HG03565 (cell line): ENCODE measurements around the gene SNRNP48.

Source experiments
- ATAC-seq: cut with Tn5 transposase; IDR thresholded peaks from one replicate; pipeline ENCODE4 v1.9.1; 2021; ENCODE audit warnings: mild to moderate bottlenecking, moderate library complexity; ENCODE audit not compliant: unreplicated experiment

Gene SNRNP48

GRCh38 chr6:7559196-7559595 is 30.8 kb upstream of the SNRNP48 start:
- ATAC-seq = no peak

DNA sequence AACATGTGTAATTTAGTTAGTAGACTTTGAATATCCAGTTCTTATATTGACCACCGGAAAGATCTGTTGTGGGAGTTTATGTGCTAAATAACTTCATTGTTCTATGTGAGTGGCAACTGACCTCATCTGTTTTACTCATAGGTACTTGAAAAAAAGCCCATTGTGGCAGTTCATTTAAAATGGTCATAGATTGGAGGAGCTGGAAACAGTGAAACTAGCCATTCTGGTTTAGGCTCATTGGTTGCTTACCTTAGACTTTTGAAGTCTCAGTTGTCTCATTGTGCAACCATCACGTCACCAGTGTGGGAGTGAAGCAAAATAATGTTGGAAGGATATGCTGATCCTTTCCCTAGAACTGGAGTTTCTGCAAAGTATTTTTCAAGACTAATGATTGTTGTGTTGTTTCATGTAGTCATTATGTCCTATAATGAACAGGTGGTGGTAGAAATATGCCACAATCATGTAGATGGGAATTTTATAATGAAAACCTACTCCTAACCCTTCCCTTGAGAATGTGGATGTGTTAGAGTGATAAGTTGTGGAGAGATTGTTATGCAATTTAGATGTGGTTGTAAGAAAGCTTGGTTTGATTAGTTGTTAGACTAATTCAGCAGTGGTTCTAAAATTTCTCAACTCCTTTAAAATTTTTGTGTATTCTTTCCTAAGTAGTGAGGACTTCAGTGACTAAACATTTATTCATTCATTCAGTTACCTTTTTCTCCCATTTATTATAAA is 30.2 kb upstream of the SNRNP48 start:
- ATAC-seq = no peak

DNA sequence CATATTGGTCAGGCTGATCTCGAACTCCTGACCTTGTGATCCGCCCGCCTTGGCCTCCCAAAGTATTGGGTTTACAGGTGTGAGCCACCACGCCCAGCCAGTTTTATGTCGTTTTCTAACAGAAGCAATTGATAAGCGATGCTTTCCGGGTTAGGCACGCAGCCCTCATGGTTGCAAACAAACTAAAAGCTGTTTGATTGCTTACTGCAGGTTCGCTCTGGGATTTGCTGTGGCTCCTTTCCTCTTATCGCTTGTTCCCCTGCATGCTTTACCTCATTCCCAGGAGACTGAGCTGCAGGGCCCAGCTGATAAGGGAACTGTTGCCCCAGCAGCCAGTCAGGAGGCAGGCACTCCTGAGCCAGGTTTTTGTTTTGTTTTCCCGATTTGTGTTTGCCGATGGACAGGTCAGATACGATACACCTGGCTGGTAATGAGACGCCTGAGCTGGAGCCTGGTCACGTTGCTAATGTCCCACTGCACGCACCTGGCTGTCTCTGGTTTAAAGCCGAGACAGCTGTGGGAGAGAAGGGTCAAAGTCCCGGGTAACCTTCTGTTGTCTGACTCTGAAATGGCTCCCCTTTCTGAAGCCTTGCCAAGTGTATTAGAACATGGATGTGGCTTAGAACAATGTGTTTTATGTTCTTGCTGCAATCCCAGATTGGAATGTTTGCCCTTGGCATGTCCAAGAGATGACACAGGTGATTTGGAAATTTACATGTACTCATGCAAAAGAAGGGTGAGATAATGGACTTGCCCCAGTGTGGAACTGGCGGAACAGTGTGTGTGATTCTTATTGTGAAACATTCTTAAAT is 28.6 kb upstream of the SNRNP48 start:
- no peak for ATAC-seq

DNA sequence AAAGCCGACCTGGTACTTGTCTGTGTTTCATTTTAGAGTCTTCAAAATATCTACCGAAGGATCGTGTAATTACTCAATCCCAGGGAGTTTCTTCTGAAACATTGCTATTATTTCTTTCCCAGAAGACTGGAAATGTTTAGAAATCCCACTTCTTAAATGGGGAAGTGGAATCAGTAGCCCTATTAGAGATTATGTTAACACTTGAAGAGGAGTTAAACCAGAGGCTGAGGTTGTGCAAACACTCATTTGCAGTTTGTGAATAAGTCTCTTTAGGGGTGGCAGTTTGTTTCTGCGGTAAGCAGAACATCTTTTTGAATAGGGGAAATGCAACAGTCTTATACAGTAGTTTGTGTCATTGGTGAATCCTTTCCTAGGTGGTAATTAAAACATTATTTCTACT is 27.2 kb upstream of the SNRNP48 start:
- ATAC-seq = no peak

DNA sequence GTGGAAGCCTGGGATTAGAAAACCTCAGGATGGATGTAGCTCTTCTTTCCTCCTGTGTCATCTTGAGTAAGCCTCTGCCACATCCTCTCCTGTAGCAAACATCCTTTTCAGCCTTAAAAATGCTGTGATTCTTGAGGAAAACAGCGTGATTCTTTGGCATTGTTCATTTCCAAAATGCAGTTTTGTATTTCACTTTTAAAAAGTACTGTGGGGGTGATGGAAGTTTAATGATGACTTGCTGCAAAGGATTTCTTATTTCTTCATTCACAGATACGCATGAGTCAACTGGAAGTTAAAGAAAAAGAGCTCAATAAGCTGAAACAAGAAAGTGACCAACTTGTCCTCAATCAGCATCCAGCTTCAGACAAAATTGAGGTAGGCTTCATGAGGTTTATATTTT is 23.9 kb upstream of the SNRNP48 start:
- ATAC-seq = no peak

DNA sequence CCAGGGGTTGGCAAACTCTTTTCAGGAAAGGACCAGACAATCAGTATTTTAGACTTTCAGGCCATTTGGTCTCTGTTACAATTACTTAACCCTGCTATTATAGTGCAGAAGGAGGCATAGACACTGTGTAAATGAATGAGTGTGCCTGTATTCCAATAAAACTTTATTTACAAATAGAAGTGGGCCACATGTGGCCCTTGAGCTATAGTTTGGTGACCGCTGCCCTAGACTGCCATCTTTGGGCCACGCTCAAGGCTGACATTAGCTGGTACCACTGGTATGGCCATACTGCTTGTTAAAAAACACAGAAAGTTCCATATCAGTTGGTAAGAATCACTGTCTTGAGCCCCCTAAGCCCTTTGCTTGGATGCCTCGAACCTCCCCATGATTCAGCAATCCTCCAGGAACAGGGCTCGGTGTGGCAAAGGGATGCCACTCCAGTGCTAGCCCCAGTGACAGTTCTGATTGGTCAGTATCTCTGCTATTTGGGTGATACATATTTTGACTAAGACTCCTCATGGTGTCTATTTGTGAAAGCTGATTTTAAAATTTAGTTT is 23.3 kb upstream of the SNRNP48 start:
- ATAC-seq = no peak

- ATAC-seq = no peak
Measured at GRCh38 chr6:7568021-7568420, 22.0 kb upstream of the SNRNP48 start.

DNA sequence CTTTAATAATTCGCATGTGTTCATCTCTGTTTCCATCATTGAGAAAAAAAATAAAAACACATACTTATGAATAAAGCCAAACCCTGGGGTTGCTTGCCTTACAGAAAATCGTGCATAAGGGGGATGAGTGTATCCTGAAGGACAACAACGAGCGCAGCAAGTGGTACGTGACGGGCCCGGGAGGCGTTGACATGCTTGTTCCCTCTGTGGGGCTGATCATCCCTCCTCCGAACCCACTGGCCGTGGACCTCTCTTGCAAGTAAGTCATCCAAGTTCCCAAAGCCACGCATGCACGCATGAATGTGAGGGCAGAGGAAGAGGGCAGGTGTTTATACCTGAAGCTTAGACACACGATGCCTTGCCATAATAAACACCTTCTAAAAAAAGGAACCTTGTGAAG is 20.9 kb upstream of the SNRNP48 start:
- ATAC-seq = no peak

GRCh38 chr6:7572213-7572943 is 17.6 kb upstream of the SNRNP48 start:
- ATAC-seq = no peak

DNA sequence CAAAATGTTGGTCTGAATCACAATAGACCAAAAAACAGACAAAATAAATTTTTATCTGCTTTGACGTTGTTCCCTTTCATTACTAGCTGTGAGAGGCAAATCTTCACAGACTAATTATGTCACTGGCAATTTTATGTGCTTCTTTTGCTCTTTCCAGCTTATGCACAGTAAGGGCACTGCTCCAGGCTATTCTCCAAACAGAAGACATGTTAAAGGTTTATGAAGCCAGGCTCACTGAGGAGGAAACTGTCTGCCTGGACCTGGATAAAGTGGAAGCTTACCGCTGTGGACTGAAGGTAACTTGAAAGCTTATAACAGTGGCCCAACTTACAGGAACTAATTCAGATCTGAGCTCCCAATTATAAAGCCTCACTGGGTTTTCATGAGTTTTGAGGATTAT is 15.5 kb upstream of the SNRNP48 start:
- ATAC-seq = no peak

GRCh38 chr6:7578516-7578915 is 11.5 kb upstream of the SNRNP48 start:
- ATAC-seq = no peak

- ATAC-seq = no peak
Measured at GRCh38 chr6:7578931-7579330, 11.1 kb upstream of the SNRNP48 start.

DNA sequence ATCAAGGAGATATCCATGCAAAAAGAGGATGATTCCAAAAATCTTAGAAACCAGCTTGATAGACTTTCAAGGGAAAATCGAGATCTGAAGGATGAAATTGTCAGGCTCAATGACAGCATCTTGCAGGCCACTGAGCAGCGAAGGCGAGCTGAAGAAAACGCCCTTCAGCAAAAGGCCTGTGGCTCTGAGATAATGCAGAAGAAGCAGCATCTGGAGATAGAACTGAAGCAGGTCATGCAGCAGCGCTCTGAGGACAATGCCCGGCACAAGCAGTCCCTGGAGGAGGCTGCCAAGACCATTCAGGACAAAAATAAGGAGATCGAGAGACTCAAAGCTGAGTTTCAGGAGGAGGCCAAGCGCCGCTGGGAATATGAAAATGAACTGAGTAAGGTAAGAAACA is 10.1 kb upstream of the SNRNP48 start:
- no peak for ATAC-seq

DNA sequence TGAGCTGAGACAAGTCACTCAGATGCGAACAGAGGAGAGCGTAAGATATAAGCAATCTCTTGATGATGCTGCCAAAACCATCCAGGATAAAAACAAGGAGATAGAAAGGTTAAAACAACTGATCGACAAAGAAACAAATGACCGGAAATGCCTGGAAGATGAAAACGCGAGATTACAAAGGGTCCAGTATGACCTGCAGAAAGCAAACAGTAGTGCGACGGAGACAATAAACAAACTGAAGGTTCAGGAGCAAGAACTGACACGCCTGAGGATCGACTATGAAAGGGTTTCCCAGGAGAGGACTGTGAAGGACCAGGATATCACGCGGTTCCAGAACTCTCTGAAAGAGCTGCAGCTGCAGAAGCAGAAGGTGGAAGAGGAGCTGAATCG is 9.5 kb upstream of the SNRNP48 start:
- ATAC-seq = no peak

DNA sequence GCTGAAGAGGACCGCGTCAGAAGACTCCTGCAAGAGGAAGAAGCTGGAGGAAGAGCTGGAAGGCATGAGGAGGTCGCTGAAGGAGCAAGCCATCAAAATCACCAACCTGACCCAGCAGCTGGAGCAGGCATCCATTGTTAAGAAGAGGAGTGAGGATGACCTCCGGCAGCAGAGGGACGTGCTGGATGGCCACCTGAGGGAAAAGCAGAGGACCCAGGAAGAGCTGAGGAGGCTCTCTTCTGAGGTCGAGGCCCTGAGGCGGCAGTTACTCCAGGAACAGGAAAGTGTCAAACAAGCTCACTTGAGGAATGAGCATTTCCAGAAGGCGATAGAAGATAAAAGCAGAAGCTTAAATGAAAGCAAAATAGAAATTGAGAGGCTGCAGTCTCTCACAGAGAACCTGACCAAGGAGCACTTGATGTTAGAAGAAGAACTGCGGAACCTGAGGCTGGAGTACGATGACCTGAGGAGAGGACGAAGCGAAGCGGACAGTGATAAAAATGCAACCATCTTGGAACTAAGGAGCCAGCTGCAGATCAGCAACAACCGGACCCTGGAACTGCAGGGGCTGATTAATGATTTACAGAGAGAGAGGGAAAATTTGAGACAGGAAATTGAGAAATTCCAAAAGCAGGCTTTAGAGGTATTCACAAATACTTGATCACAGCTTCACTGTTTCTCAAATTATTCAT is 8.9 kb upstream of the SNRNP48 start:
- no peak for ATAC-seq

GRCh38 chr6:7585287-7585930 is 4.6 kb upstream of the SNRNP48 start:
- no peak for ATAC-seq

DNA sequence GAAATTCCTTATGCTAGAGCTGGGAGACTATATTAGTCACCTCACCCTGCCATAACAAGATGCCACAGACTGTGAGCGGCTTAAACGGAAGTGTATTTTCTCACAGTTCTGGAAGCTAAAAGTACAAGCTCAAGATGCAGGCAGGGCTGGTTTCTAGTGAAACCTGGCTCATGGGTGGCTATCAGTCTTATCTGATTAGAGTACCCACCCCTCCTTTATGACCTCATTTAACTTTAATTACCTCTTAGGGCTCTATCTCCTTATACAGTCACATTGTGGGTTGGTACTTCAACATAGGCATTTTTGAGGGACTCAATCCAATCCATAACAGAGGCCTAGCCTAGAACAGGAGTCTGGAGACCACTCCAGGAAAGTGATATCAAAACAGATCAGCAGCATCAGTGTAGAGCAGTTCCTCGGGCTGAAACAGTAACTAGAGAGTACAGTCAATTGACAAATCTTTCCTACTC is 2.3 kb upstream of the SNRNP48 start:
- no peak for ATAC-seq

GRCh38 chr6:7588506-7588905 is 1.5 kb upstream of the SNRNP48 start:
- no peak for ATAC-seq

DNA sequence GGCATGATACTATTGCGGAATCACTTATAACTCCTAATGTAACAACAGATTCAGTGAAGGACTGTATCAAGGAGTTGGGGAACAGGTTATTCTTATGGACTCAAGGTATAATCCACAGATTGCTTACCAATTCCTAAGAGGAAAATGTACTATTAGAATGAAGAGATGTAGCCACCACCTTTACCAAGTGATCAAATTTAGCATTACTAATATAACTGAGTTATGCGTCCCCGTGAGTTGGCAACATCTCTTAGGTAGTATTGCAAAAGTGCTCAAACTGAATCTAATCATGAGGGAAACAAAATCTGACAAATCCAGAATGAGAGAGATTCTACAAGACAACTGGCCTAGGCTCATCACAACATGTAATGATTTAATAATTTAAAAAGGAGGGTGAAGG is 777 bp upstream of the SNRNP48 start:
- ATAC-seq = no peak

DNA sequence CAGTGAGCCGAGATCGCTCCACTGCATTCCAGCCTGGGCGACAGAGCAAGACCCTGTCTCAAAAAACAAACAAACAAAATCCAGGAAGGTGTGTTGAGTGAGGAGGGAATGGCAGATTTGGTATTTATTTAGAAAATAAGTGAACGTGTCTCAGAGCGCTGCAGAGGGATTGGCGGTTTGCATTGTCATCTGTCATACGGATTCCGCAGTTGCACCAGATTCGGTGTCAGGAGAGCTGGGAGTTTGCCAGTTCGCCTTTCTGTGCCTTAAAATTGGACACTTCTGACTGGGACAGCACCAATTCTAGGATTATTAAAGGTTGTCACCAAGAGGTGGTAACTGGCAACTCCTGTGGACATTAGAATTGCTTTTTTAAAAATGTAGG is 912 bp downstream of the SNRNP48 start:
- no peak for ATAC-seq
